HepG2 (cell line): ENCODE data around the gene ZNF189. TPM values are rescaled to one million over a fixed set of nuclear protein-coding genes. Genes with fewer than 3 reads are reported as not detected.
A peak's percentile ranks its signal among the peaks of the same experiment; 100 is the strongest.

Experiments
- BCL6 ChIP-seq: IDR thresholded peaks from 2 replicates; pipeline ENCODE4 v1.6.1; 2016; ENCODE audit warnings: missing genetic modification reagents, missing compliant biosample characterization
- EZH2 ChIP-seq: conservative IDR thresholded peaks from 2 replicates; pipeline ENCODE4 v1.6.1; 2012; ENCODE audit warnings: mild to moderate bottlenecking, low read depth, low read length, moderate library complexity
- MAFK ChIP-seq, 2 experiments: IDR thresholded peaks in 1 of 2; conservative IDR thresholded peaks in 1 of 2; 2 replicates each; pipeline ENCODE4 v1.6.1; 2011; ENCODE audit warnings: improper control_type of control experiment in 2 of 2, low read length in 2 of 2
- MATR3 ChIP-seq: sonication (generic); formaldehyde crosslinking; IDR thresholded peaks from 2 replicates; pipeline ENCODE4 v1.4.0; 2020; ENCODE audit warnings: missing genetic modification reagents
- MAX ChIP-seq: IDR thresholded peaks from 2 replicates; pipeline ENCODE4 v1.6.1; 2012; ENCODE audit warnings: inconsistent platforms
- MTF2 ChIP-seq: sonication (generic); formaldehyde crosslinking; IDR thresholded peaks from 2 replicates; pipeline ENCODE4 v1.5.0; 2020; ENCODE audit warnings: missing genetic modification reagents, borderline replicate concordance
- PAF1 ChIP-seq: IDR thresholded peaks from 2 replicates; pipeline ENCODE4 v1.6.1; 2016; ENCODE audit warnings: missing genetic modification reagents, missing compliant biosample characterization
- PAXIP1 ChIP-seq: sonication (generic); formaldehyde crosslinking; conservative IDR thresholded peaks from 2 replicates; pipeline ENCODE4 v1.4.0; 2020; ENCODE audit warnings: mild to moderate bottlenecking, missing genetic modification reagents, moderate library complexity
- POLR2A ChIP-seq, 2 experiments: IDR thresholded peaks; 2 replicates each; pipeline ENCODE4 v1.6.1; 2011; ENCODE audit warnings: low read depth in 2 of 2, low read length in 2 of 2, mild to moderate bottlenecking in 1 of 2, moderate library complexity in 1 of 2; ENCODE audit not compliant: insufficient read depth in 1 of 2
- RARA ChIP-seq: IDR thresholded peaks from 2 replicates; pipeline ENCODE4 v1.6.1; 2016; ENCODE audit warnings: missing genetic modification reagents, missing compliant biosample characterization
- SOX6 ChIP-seq, 2 experiments: fragments of 450-650 bp in 1 of 2; sonication (generic) in 1 of 2; formaldehyde crosslinking in 1 of 2; IDR thresholded peaks; 2 replicates each; pipeline versions ENCODE4 v1.4.0 to v1.6.1; 2017 to 2020; ENCODE audit warnings: antibody characterized with exemption in 1 of 2, mild to moderate bottlenecking in 1 of 2, missing genetic modification reagents in 1 of 2
- ZNF292 ChIP-seq: sonication (generic); formaldehyde crosslinking; IDR thresholded peaks from 2 replicates; pipeline ENCODE4 v1.8.1; 2022; ENCODE audit warnings: mild to moderate bottlenecking, low read depth, missing genetic modification reagents, borderline replicate concordance
- ZNF562 ChIP-seq: sonication (generic); formaldehyde crosslinking; IDR thresholded peaks from 2 replicates; pipeline ENCODE4 v1.8.0; 2022; ENCODE audit warnings: missing genetic modification reagents, borderline replicate concordance
- ZNF777 ChIP-seq: sonication (generic); formaldehyde crosslinking; IDR thresholded peaks from 2 replicates; pipeline ENCODE4 v1.4.0; 2020; ENCODE audit warnings: missing genetic modification reagents
- ZNF879 ChIP-seq: sonication (generic); formaldehyde crosslinking; IDR thresholded peaks from 2 replicates; pipeline ENCODE4 v1.8.1; 2023; ENCODE audit warnings: missing genetic modification reagents
- ZXDC ChIP-seq: sonication (generic); formaldehyde crosslinking; IDR thresholded peaks from 2 replicates; pipeline ENCODE4 v1.5.0; 2020; ENCODE audit warnings: mild to moderate bottlenecking, missing genetic modification reagents
- polyA plus RNA-seq, 8 experiments: library from polyadenylated mRNA; depleted of rRNA in 3 of 8; stranded (reverse) in 7 of 8; unstranded in 1 of 8; fragments of >200 nt; fragmentation: Illumina TruSeq in 4 of 8; extraction: Trizol in 4 of 8; gene quantifications; 2 replicates each; pipeline versions ENCODE4 v1.2.1 to v1.2.3, GENCODE V29; 2011 to 2016; ENCODE audit warnings: low read depth in 4 of 8, missing spikeins in 1 of 8, mixed read lengths in 1 of 8; ENCODE audit not compliant: insufficient read depth in 1 of 8
- total RNA-seq, 5 experiments: library from RNA; depleted of rRNA; stranded (reverse); fragments of >200 nt; fragmentation: Illumina TruSeq; extraction: Trizol; gene quantifications; 2 replicates each; pipeline ENCODE4 v1.2.3, GENCODE V29; 2016; ENCODE audit warnings: low read depth in 1 of 5
- TF ChIP-seq, protein P1 (sequence below): sonication (generic); formaldehyde crosslinking; IDR thresholded peaks from 2 replicates; pipeline ENCODE4 v1.4.0; 2020; ENCODE audit warnings: mild to moderate bottlenecking, missing genetic modification reagents

ZNF189 gene
- total and polyA plus RNA-seq, 2 of the 13 experiments (the other 11 are each of a cell fraction or from before 2014, with no cell fraction given) = 8.4 to 50.0 TPM

GRCh38 chr9:101350285-101350684 is 48.4 kb upstream of the ZNF189 start (continued):
- TF ChIP-seq ZNF562 (CRISPR knock-in tag) = no peak
- no peak for TF ChIP-seq POLR2A (IDR thresholded peaks at IDR 0.05; ENCODE audit: insufficient read depth in 1 of 2, low read depth in 2 of 2, low read length in 2 of 2)
- no peak for TF ChIP-seq MAFK (conservative IDR thresholded peaks at IDR 0.05 in 1 of 2, IDR thresholded peaks at IDR 0.05 in 1 of 2; ENCODE audit: low read length in 2 of 2)
- TF ChIP-seq MTF2 (CRISPR knock-in tag) = no peak
- peak; percentile 81 for TF ChIP-seq PAXIP1
- TF ChIP-seq MAX = no peak
- peak; percentile 79 for TF ChIP-seq BCL6 (CRISPR knock-in tag)
- TF ChIP-seq, protein P1, sequence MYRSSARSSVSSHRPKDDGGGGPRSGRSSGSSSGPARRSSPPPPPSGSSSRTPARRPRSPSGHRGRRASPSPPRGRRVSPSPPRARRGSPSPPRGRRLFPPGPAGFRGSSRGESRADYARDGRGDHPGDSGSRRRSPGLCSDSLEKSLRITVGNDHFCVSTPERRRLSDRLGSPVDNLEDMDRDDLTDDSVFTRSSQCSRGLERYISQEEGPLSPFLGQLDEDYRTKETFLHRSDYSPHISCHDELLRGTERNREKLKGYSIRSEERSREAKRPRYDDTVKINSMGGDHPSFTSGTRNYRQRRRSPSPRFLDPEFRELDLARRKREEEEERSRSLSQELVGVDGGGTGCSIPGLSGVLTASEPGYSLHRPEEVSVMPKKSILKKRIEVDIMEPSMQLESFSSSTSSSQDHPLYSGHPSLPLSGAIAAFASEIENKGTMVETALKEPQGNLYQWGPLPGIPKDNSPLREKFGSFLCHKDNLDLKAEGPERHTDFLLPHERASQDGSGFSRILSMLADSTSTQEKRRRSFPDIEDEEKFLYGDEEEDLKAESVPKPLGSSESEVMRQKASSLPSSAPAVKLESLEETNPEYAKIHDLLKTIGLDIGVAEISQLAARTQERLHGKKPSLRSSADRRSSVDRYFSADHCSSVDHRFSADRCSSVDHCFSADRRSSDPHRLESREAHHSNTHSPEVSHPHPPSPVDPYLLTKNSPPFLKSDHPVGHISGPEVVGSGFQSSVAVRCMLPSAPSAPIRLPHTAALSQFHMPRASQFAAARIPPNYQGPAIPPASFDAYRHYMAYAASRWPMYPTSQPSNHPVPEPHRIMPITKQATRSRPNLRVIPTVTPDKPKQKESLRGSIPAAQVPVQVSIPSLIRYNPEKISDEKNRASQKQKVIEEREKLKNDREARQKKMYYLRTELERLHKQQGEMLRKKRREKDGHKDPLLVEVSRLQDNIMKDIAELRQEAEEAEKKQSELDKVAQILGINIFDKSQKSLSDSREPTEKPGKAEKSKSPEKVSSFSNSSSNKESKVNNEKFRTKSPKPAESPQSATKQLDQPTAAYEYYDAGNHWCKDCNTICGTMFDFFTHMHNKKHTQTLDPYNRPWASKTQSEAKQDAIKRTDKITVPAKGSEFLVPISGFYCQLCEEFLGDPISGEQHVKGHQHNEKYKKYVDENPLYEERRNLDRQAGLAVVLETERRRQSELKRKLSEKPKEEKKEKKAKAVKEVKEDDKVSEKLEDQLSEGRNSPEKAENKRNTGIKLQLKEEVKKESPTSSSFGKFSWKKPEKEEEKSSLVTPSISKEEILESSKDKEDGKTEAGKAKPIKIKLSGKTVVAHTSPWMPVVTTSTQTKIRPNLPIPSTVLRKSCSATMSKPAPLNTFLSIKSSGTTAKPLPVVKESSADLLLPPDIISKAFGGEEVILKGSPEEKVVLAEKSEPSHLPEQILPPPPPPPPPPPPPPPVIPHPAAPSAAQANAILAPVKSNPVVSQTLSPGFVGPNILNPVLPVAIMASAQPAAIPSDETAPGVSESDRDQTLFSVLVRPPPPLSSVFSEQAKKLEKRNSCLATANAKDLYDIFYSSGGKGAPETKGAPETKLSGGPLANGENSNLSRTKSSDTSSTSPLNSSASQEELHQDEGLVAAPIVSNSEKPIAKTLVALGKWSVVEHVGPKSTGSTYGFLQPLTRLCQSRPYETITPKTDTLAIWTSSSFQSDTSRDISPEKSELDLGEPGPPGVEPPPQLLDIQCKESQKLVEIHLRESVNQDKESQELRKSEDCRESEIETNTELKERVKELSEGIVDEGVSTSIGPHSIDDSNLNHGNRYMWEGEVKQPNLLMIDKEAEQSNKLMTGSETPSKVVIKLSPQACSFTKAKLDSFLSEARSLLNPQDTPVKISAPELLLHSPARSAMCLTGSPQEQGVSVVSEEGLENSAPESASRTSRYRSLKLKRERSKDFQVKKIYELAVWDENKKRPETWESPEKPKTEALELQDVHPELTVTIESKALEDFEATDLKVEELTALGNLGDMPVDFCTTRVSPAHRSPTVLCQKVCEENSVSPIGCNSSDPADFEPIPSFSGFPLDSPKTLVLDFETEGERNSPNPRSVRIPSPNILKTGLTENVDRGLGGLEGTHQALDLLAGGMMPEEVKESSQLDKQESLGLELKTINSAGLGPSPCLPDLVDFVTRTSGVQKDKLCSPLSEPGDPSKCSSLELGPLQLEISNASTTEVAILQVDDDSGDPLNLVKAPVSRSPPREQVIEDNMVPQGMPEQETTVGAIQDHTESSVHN = no peak
- TF ChIP-seq PAF1 (CRISPR knock-in tag) = no peak
- no peak for TF ChIP-seq MATR3 (CRISPR knock-in tag)
- TF ChIP-seq RARA (CRISPR knock-in tag) = peak; percentile 56; the same call in 1 of the 2 replicates
- no peak for TF ChIP-seq EZH2
- no peak for TF ChIP-seq ZNF292
- TF ChIP-seq ZNF879 = no peak
- no peak for TF ChIP-seq ZXDC (CRISPR knock-in tag)
- no peak for TF ChIP-seq ZNF777 (CRISPR knock-in tag)
- TF ChIP-seq SOX6 (IDR thresholded peaks at IDR 0.05) = no peak
- peak; percentile 31; the same call in 1 of the 2 replicates for TF ChIP-seq SOX6 (CRISPR knock-in tag; IDR thresholded peaks at IDR 0.05)
